HepG2 (cell line): Measurements from ENCODE around the gene SFXN5. TPM values are rescaled to one million over a fixed set of nuclear protein-coding genes. Genes with fewer than 3 reads are reported as not detected.
A peak's percentile ranks its signal among the peaks of the same experiment; 100 is the strongest.

Source experiments
- BRD4 ChIP-seq: sonication (generic); formaldehyde crosslinking; IDR thresholded peaks from 2 replicates; pipeline ENCODE4 v1.4.0; 2020; ENCODE audit warnings: missing genetic modification reagents
- E2F1 ChIP-seq: sonication (generic); formaldehyde crosslinking; IDR thresholded peaks from 2 replicates; pipeline ENCODE4 v1.5.0; 2020; ENCODE audit warnings: missing genetic modification reagents
- E2F2 ChIP-seq: sonication (generic); formaldehyde crosslinking; IDR thresholded peaks from 2 replicates; pipeline ENCODE4 v1.4.0; 2020; ENCODE audit warnings: missing genetic modification reagents, borderline replicate concordance
- ELF4 ChIP-seq: sonication (generic); formaldehyde crosslinking; IDR thresholded peaks from 2 replicates; pipeline ENCODE4 v1.5.0; 2020; ENCODE audit warnings: missing genetic modification reagents, mild to moderate bottlenecking, moderate library complexity, borderline replicate concordance
- GATAD2A ChIP-seq: IDR thresholded peaks from 2 replicates; pipeline ENCODE4 v1.6.1; 2016
- GZF1 ChIP-seq: sonication (generic); formaldehyde crosslinking; IDR thresholded peaks from 2 replicates; pipeline ENCODE4 v1.5.1; 2020; ENCODE audit warnings: mild to moderate bottlenecking, missing genetic modification reagents
- HNRNPL ChIP-seq: fragments of 200-400 bp; formaldehyde crosslinking; IDR thresholded peaks from 2 replicates; pipeline ENCODE4 v1.6.1; 2017; ENCODE audit warnings: mild to moderate bottlenecking, low read depth, low read length
- KLF11 ChIP-seq: IDR thresholded peaks from 2 replicates; pipeline ENCODE4 v1.6.1; 2016; ENCODE audit warnings: missing compliant biosample characterization
- NAIF1 ChIP-seq: sonication (generic); formaldehyde crosslinking; IDR thresholded peaks from 2 replicates; pipeline ENCODE4 v1.5.0; 2020; ENCODE audit warnings: mild to moderate bottlenecking, missing genetic modification reagents, borderline replicate concordance
- NBN ChIP-seq: fragments of 450-650 bp; conservative IDR thresholded peaks from 2 replicates; pipeline ENCODE4 v1.6.1; 2017
- REL ChIP-seq: sonication (generic); formaldehyde crosslinking; conservative IDR thresholded peaks from 2 replicates; pipeline ENCODE4 v1.8.0; 2022; ENCODE audit warnings: mild to moderate bottlenecking, missing genetic modification reagents, moderate library complexity
- SMAD3 ChIP-seq: sonication (generic); formaldehyde crosslinking; IDR thresholded peaks from 2 replicates; pipeline ENCODE4 v1.4.0; 2020; ENCODE audit warnings: missing genetic modification reagents
- ZBTB1 ChIP-seq: sonication (generic); formaldehyde crosslinking; IDR thresholded peaks from 2 replicates; pipeline ENCODE4 v1.4.0; 2020; ENCODE audit warnings: missing genetic modification reagents, borderline replicate concordance
- ZFP82 ChIP-seq: sonication (generic); formaldehyde crosslinking; IDR thresholded peaks from 2 replicates; pipeline ENCODE4 v1.5.1; 2020; ENCODE audit warnings: mild to moderate bottlenecking, missing genetic modification reagents, borderline replicate concordance
- ZFX ChIP-seq: sonication (generic); formaldehyde crosslinking; IDR thresholded peaks from 2 replicates; pipeline ENCODE4 v1.4.0; 2020; ENCODE audit warnings: mild to moderate bottlenecking, low read depth, missing genetic modification reagents, moderate library complexity
- ZNF138 ChIP-seq: sonication (generic); formaldehyde crosslinking; IDR thresholded peaks from 2 replicates; pipeline ENCODE4 v1.5.0; 2020; ENCODE audit warnings: mild to moderate bottlenecking, low read depth, missing genetic modification reagents
- ZNF24 ChIP-seq: fragments of 450-650 bp; IDR thresholded peaks from 2 replicates; pipeline ENCODE4 v1.6.1; 2017; ENCODE audit warnings: antibody characterized with exemption, mild to moderate bottlenecking
- ZNF30 ChIP-seq: sonication (generic); formaldehyde crosslinking; IDR thresholded peaks from 2 replicates; pipeline ENCODE4 v1.5.0; 2020; ENCODE audit warnings: mild to moderate bottlenecking, missing genetic modification reagents
- ZNF318 ChIP-seq: sonication (generic); formaldehyde crosslinking; IDR thresholded peaks from 2 replicates; pipeline ENCODE4 v1.4.0; 2020; ENCODE audit warnings: mild to moderate bottlenecking, missing genetic modification reagents
- ZNF383 ChIP-seq: sonication (generic); formaldehyde crosslinking; IDR thresholded peaks from 2 replicates; pipeline ENCODE4 v1.4.0; 2020; ENCODE audit warnings: missing genetic modification reagents, mild to moderate bottlenecking, borderline replicate concordance
- ZNF564 ChIP-seq: sonication (generic); formaldehyde crosslinking; IDR thresholded peaks from 2 replicates; pipeline ENCODE4 v1.8.1; 2023; ENCODE audit warnings: mild to moderate bottlenecking, missing genetic modification reagents
- ZNF788 ChIP-seq: sonication (generic); formaldehyde crosslinking; IDR thresholded peaks from 2 replicates; pipeline ENCODE4 v1.5.0; 2020; ENCODE audit warnings: mild to moderate bottlenecking, missing genetic modification reagents, borderline replicate concordance
- ZSCAN29 ChIP-seq: sonication (generic); formaldehyde crosslinking; conservative IDR thresholded peaks from 2 replicates; pipeline ENCODE4 v1.4.0; 2020; ENCODE audit warnings: mild to moderate bottlenecking, missing genetic modification reagents
- polyA plus RNA-seq, 8 experiments: library from polyadenylated mRNA; depleted of rRNA in 3 of 8; stranded (reverse) in 7 of 8; unstranded in 1 of 8; fragments of >200 nt; fragmentation: Illumina TruSeq in 4 of 8; extraction: Trizol in 4 of 8; gene quantifications; 2 replicates each; pipeline versions ENCODE4 v1.2.1 to v1.2.3, GENCODE V29; 2011 to 2016; ENCODE audit warnings: low read depth in 4 of 8, missing spikeins in 1 of 8, mixed read lengths in 1 of 8; ENCODE audit not compliant: insufficient read depth in 1 of 8
- total RNA-seq, 5 experiments: library from RNA; depleted of rRNA; stranded (reverse); fragments of >200 nt; fragmentation: Illumina TruSeq; extraction: Trizol; gene quantifications; 2 replicates each; pipeline ENCODE4 v1.2.3, GENCODE V29; 2016; ENCODE audit warnings: low read depth in 1 of 5

SFXN5 gene
- total and polyA plus RNA-seq, 2 of the 13 experiments (the other 11 are each of a cell fraction or from before 2014, with no cell fraction given) = 34.9 to 37.4 TPM

GRCh38 chr2:72916743-72917137, 154.8 kb downstream of the SFXN5 start (continued):
- TF ChIP-seq E2F1 (no peak), HNRNPL (no peak), KLF11 (CRISPR knock-in tag) (no peak), REL (CRISPR knock-in tag) (no peak), ZFX (CRISPR knock-in tag) (0 out of 2 replicates have a peak, but pooled peaks have one; percentile 7), SMAD3 (CRISPR knock-in tag) (no peak), ZNF138 (CRISPR knock-in tag) (no peak; the same call in 1 of the 2 replicates), ELF4 (CRISPR knock-in tag) (no peak), ZSCAN29 (CRISPR knock-in tag) (no peak), ZNF318 (no peak), NAIF1 (CRISPR knock-in tag) (no peak), ZNF564 (0 out of 2 replicates have a peak, but pooled peaks have one; percentile 23), BRD4 (0 out of 2 replicates have a peak, but pooled peaks have one; percentile 36), ZNF24 (no peak), ZNF788 (CRISPR knock-in tag) (no peak), GZF1 (CRISPR knock-in tag) (no peak), ZBTB1 (CRISPR knock-in tag) (no peak), ZNF30 (CRISPR knock-in tag) (no peak), ZNF383 (no peak), ZFP82 (CRISPR knock-in tag) (no peak), GATAD2A (CRISPR knock-in tag) (no peak), NBN (no peak), E2F2 (no peak)
